Placental epithelial cell (primary cell): ENCODE measurements around the gene IPO7. TPM values are rescaled to one million over a fixed set of nuclear protein-coding genes. Genes with fewer than 3 reads are reported as not detected.
A peak's percentile ranks its signal among the peaks of the same experiment; 100 is the strongest.

Experiments used
- small RNA-seq: library from RNA; depleted of rRNA; stranded (forward); fragments of <200 nt; gene quantifications from one replicate; pipeline ENCODE3, GENCODE V24; 2012
- total RNA-seq: library from RNA; depleted of rRNA; stranded (reverse); fragments of >200 nt; gene quantifications from 2 replicates; pipeline ENCODE4 v1.2.3, GENCODE V29; 2012

Gene IPO7
- 161 and 179 TPM in 2 replicates for total RNA-seq

GRCh38 chr11:9384535-9385326 lies at the start of gene IPO7:
Gene IPO7 (plus strand): TSS chr11:9384652. CDS start chr11:9384764, 112 bp downstream.

GRCh38 chr11:9460322-9461062 lies 76.0 kb downstream of the IPO7 start, which contains the start of gene ZNF143:
Gene ZNF143 (plus strand): TSS chr11:9461012. CDS start chr11:9471309, 10,297 bp downstream.

Small RNA genes within 50 kb of the gene (small RNA-seq; reads per million reads assigned to genes)
- 912 reads per million, percentile 99 among the genes with 10 or more reads in this experiment for gene SNORA23

Other genes starting within 250 kb of the IPO7 start
- gene DENND5A, start 119.3 kb upstream of the IPO7 start, total RNA-seq = 79.4 and 112 TPM in 2 replicates
- 32.6 and 54.0 TPM in 2 replicates for gene TMEM41B, start 70.1 kb upstream of the IPO7 start, total RNA-seq
- 19.3 and 21.2 TPM in 2 replicates for gene ZNF143, start 76.4 kb downstream of the IPO7 start, total RNA-seq
- gene WEE1, start 189.0 kb downstream of the IPO7 start, total RNA-seq = 65.4 and 85.6 TPM in 2 replicates